NCI-H2107 treated with DMSO at 0.1 percent for 48 hours (cell line): ENCODE measurements around the gene CPA2.
"Not testable (repeated sequence)": the region's sequence is repeated elsewhere in the genome, so short reads cannot be mapped to it uniquely, and the experiment has no call there.

Experiments used
- DNase-seq: peaks from one replicate; lab custom pipeline; 2025; ENCODE audit not compliant: unreplicated experiment; lab: John Stamatoyannopoulos, UW

CPA2 gene

GRCh38 chr7:130266258-130266960, at the start of gene CPA2:
CPA2 (plus strand) TSS chr7:130266863; CDS start chr7:130266882, 19 bp downstream.
- no peak for DNase-seq

GRCh38 chr7:130218806-130219620, 47.6 kb upstream of the CPA2 start:
- no peak for DNase-seq

- no peak for DNase-seq
Observed at GRCh38 chr7:130219871-130220270, 46.8 kb upstream of the CPA2 start.

GRCh38 chr7:130221746-130222145, 44.9 kb upstream of the CPA2 start:
- no peak for DNase-seq

- no peak for DNase-seq
Observed at GRCh38 chr7:130223646-130224045, 43.0 kb upstream of the CPA2 start.

- no peak for DNase-seq
Observed at GRCh38 chr7:130224210-130224609, 42.5 kb upstream of the CPA2 start.

GRCh38 chr7:130224923-130225322, 41.7 kb upstream of the CPA2 start:
- not testable (repeated sequence) for DNase-seq

GRCh38 chr7:130226333-130226732, 40.3 kb upstream of the CPA2 start:
- DNase-seq: no peak

- DNase-seq: no peak
Observed at GRCh38 chr7:130227883-130228575, 38.6 kb upstream of the CPA2 start.

- DNase-seq: no peak
Observed at GRCh38 chr7:130228840-130229502, 37.7 kb upstream of the CPA2 start.

- not testable (repeated sequence) for DNase-seq
Observed at GRCh38 chr7:130229981-130230380, 36.7 kb upstream of the CPA2 start.

- DNase-seq: no peak
Observed at GRCh38 chr7:130231792-130232191, 34.9 kb upstream of the CPA2 start.

GRCh38 chr7:130232209-130232608, 34.5 kb upstream of the CPA2 start:
- DNase-seq: no peak

GRCh38 chr7:130234078-130234477, 32.6 kb upstream of the CPA2 start:
- DNase-seq: no peak

GRCh38 chr7:130236361-130236760, 30.3 kb upstream of the CPA2 start:
- not testable (repeated sequence) for DNase-seq

- no peak for DNase-seq
Observed at GRCh38 chr7:130240240-130240639, 26.4 kb upstream of the CPA2 start.

GRCh38 chr7:130242198-130243014, 24.3 kb upstream of the CPA2 start:
- DNase-seq: peak; percentile 49

GRCh38 chr7:130243486-130243885, 23.2 kb upstream of the CPA2 start:
- not testable (repeated sequence) for DNase-seq

GRCh38 chr7:130246491-130246890, 20.2 kb upstream of the CPA2 start:
- DNase-seq: not testable (repeated sequence)

- not testable (repeated sequence) for DNase-seq
Observed at GRCh38 chr7:130248842-130249241, 17.8 kb upstream of the CPA2 start.
